Hepatocyte (in vitro differentiated cells): ENCODE data around the gene LYZL2. TPM values are rescaled to one million over a fixed set of nuclear protein-coding genes. Genes with fewer than 3 reads are reported as not detected.
"Not testable (repeated sequence)": the region's sequence is repeated elsewhere in the genome, so short reads cannot be mapped to it uniquely, and the experiment has no call there.

Experiments used
- DNase-seq: peaks from one replicate; pipeline ENCODE4 v3.0.0-alpha.2; 2016; ENCODE audit warnings: low spot score
- H2AFZ ChIP-seq: fragments of 200-600 bp; sonication (generic); 2 replicates; pipeline ENCODE4 v1.6.0; 2016; ENCODE audit warnings: antibody characterized with exemption, mild to moderate bottlenecking
- H3K27ac ChIP-seq: fragments of 200-600 bp; sonication (generic); 2 replicates; pipeline ENCODE4 v1.5.1; 2016; ENCODE audit warnings: mild to moderate bottlenecking
- H3K27me3 ChIP-seq: fragments of 200-600 bp; sonication (generic); 2 replicates; pipeline ENCODE4 v1.6.1; 2016
- H3K36me3 ChIP-seq: fragments of 200-600 bp; sonication (generic); replicated peaks from 2 replicates; pipeline ENCODE4 v1.5.1; 2016; ENCODE audit warnings: low read depth; ENCODE audit not compliant: insufficient read depth
- H3K4me1 ChIP-seq: fragments of 200-600 bp; sonication (generic); 2 replicates; pipeline ENCODE4 v1.5.1; 2016; ENCODE audit warnings: mild to moderate bottlenecking, moderate library complexity; ENCODE audit not compliant: insufficient read depth
- H3K4me2 ChIP-seq: fragments of 200-600 bp; sonication (generic); 2 replicates; pipeline ENCODE4 v1.6.0; 2016
- H3K4me3 ChIP-seq: fragments of 200-600 bp; sonication (generic); 2 replicates; pipeline ENCODE4 v1.5.1; 2016; ENCODE audit warnings: mild to moderate bottlenecking
- H3K79me2 ChIP-seq: fragments of 200-600 bp; sonication (generic); 2 replicates; pipeline ENCODE4 v1.6.0; 2017; ENCODE audit warnings: mild to moderate bottlenecking
- H3K9me2 ChIP-seq: fragments of 200-600 bp; sonication (generic); replicated peaks from 2 replicates; pipeline ENCODE4 v1.6.0; 2017; ENCODE audit warnings: mild to moderate bottlenecking; ENCODE audit not compliant: insufficient read depth
- H3K9me3 ChIP-seq: fragments of 200-600 bp; sonication (generic); 2 replicates; pipeline ENCODE4 v1.5.1; 2016; ENCODE audit warnings: low read depth, mild to moderate bottlenecking
- H4K20me1 ChIP-seq: fragments of 200-600 bp; sonication (generic); 2 replicates; pipeline ENCODE4 v1.6.0; 2016; ENCODE audit warnings: mild to moderate bottlenecking; ENCODE audit not compliant: insufficient read depth, poor library complexity, severe bottlenecking
- EZH2 ChIP-seq: fragments of 200-600 bp; sonication (generic); IDR thresholded peaks from 2 replicates; pipeline ENCODE4 v1.6.1; 2016; ENCODE audit warnings: antibody characterized with exemption, mild to moderate bottlenecking, borderline replicate concordance
- EZH2phosphoT487 ChIP-seq: fragments of 200-600 bp; sonication (generic); IDR thresholded peaks from one replicate; pipeline ENCODE4 v1.6.1; 2018; ENCODE audit warnings: antibody characterized with exemption, mild to moderate bottlenecking, low read depth, moderate library complexity; ENCODE audit not compliant: unreplicated experiment, severe bottlenecking
- whole genome bisulfite sequencing: methylation state at CpG from one replicate; pipeline ENCODE4 v1.1.6; 2016; ENCODE audit warnings: low lambda C conversion rate; ENCODE audit errors: missing lambda C conversion rate; 5-methylcytosine and 5-hydroxymethylcytosine counted together
- polyA plus RNA-seq: library from polyadenylated mRNA; unstranded; fragments of >200 nt; fragmentation: Nextera tagmentation; extraction: Ambion mirVana; gene quantifications from 2 replicates; pipeline ENCODE4 v1.2.1, GENCODE V29; 2016
- total RNA-seq: library from RNA; depleted of rRNA; stranded (reverse); fragments of >200 nt; gene quantifications from 2 replicates; pipeline ENCODE4 v1.2.3, GENCODE V29; 2014
- TF ChIP-seq, protein P1 (sequence below): fragments of 200-600 bp; sonication (generic); IDR thresholded peaks from 2 replicates; pipeline ENCODE4 v1.5.1; 2016; ENCODE audit warnings: antibody characterized with exemption, mild to moderate bottlenecking; ENCODE audit not compliant: poor library complexity

LYZL2 gene
- total and polyA plus RNA-seq, 2 experiments from 2014 or later: not detected

DNA sequence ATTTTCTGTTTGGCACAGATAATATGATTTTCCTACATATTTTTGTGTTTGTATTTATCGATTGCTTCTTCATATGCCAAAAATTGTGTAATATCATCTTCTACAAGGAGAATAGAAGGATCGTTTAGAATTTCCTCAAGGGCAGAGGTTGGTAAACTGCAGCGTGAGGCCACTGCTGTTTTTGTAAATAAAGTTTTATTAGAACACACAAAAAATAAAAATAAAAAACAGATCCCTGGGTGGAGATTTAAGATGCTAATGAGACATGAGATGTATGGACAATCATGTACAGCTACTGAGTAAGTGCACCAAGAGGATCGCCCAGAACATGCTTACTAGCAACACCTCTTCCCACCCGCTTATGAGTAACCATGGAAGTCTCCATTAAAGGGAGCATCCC, 9.6 kb downstream of the LYZL2 start:
- no peaks in the 10 kb centered on the region for H3K27me3 ChIP-seq
- no peak overlapping the region for H3K27ac ChIP-seq
- no peaks in the 10 kb centered on the region for H3K36me3 ChIP-seq
- H3K4me2 ChIP-seq: no peak overlapping the region
- TF ChIP-seq EZH2phosphoT487 (no peak), EZH2 (no peak)
- TF ChIP-seq, protein P1, sequence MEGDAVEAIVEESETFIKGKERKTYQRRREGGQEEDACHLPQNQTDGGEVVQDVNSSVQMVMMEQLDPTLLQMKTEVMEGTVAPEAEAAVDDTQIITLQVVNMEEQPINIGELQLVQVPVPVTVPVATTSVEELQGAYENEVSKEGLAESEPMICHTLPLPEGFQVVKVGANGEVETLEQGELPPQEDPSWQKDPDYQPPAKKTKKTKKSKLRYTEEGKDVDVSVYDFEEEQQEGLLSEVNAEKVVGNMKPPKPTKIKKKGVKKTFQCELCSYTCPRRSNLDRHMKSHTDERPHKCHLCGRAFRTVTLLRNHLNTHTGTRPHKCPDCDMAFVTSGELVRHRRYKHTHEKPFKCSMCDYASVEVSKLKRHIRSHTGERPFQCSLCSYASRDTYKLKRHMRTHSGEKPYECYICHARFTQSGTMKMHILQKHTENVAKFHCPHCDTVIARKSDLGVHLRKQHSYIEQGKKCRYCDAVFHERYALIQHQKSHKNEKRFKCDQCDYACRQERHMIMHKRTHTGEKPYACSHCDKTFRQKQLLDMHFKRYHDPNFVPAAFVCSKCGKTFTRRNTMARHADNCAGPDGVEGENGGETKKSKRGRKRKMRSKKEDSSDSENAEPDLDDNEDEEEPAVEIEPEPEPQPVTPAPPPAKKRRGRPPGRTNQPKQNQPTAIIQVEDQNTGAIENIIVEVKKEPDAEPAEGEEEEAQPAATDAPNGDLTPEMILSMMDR: no peak
- DNase-seq: no peak
- H2AFZ ChIP-seq: no peak overlapping the region
- H3K4me3 ChIP-seq: no peak overlapping the region
- 94% methylated on average over 5 of the region's 5 CpGs for WGBS
- H3K4me1 ChIP-seq: no peaks in the 10 kb centered on the region
- H3K9me3 ChIP-seq: no peaks in the 10 kb centered on the region
- no peaks in the 10 kb centered on the region for H3K79me2 ChIP-seq
- no peaks in the 10 kb centered on the region for H4K20me1 ChIP-seq
- H3K9me2 ChIP-seq: no peaks in the 10 kb centered on the region

DNA sequence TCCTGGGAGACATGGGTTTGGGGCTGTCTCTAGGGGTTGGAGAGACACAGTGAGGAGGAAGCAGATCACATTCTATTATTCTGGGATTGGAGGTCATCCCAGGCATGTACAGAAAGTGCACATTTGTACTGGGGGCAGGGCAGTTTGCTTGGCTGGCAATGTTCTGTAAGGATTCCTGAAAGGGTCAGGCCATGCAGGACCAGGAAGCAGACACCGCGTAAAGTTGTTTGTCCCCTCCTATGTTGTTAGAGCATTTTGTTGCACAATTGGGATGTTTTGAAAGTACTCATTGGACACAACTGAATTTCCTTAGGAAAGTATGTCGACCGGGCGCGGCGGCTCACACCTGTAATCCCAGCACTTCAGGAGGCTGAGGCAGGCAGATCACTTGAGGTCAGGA, 12.5 kb downstream of the LYZL2 start:
- no peak overlapping the region for H2AFZ ChIP-seq
- no peaks in the 10 kb centered on the region for H3K36me3 ChIP-seq
- H3K27me3 ChIP-seq: no peaks in the 10 kb centered on the region
- H3K27ac ChIP-seq: no peak overlapping the region
- H4K20me1 ChIP-seq: no peaks in the 10 kb centered on the region
- no peaks in the 10 kb centered on the region for H3K9me2 ChIP-seq
- H3K4me2 ChIP-seq: no peak overlapping the region
- DNase-seq: no peak
- H3K79me2 ChIP-seq: no peaks in the 10 kb centered on the region
- no peaks in the 10 kb centered on the region for H3K9me3 ChIP-seq
- no peaks in the 10 kb centered on the region for H3K4me1 ChIP-seq
- no peak overlapping the region for H3K4me3 ChIP-seq
- WGBS: 89% methylated on average over 7 of the region's 7 CpGs
- TF ChIP-seq EZH2: no peak
- TF ChIP-seq, protein P1: no peak
- no peak for TF ChIP-seq EZH2phosphoT487

DNA sequence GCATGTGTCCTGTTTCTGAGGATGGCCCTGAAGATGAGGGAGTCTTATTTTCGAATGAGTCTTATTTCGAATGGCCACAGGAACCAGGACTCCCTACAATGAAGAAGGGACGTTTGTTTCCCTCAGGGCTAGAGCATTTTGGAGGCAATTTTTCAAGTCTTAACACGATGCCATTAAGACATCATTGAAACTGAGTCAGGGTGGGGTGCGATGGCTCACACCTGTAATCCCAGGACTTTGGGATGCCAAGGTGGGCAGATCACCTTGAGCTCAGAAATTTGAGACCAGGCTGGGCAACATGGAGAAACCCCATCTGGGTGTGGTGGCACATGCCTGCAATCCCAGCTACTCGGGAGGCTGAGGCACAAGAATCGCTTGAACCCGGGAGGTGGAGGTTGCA, 18.5 kb downstream of the LYZL2 start:
- H3K9me3 ChIP-seq, H3K4me1 ChIP-seq, H3K27ac ChIP-seq, H3K36me3 ChIP-seq, H3K27me3 ChIP-seq, H4K20me1 ChIP-seq, H3K4me2 ChIP-seq, DNase-seq, H3K79me2 ChIP-seq, H2AFZ ChIP-seq, H3K4me3 ChIP-seq, H3K9me2 ChIP-seq: not testable (repeated sequence)
- WGBS: 84% methylated on average over 8 of the region's 8 CpGs

DNA sequence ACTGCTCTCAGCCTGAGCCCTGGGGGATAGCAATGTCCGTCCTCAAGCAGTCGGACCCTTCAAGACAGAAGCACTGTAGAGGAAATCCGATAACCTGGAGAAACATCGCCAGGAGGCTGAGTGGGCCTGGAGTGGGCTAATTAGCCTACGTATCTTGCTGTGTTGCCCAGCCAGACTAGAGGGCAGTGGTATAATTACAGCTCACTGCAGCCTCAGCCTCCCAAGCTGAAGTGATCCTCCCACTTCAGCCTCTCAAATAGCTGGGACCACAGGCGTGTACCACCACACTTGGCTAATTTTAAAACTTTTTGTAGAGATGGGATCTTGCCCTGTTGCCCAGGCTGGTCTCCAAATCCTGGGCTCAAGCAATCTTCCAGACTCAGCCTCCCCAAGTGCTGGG, 21.7 kb downstream of the LYZL2 start:
- no peak overlapping the region for H2AFZ ChIP-seq
- H3K36me3 ChIP-seq: no peaks in the 10 kb centered on the region
- peaks cover 10% of the 10 kb centered on the region for H3K4me1 ChIP-seq
- no peak overlapping the region for H3K4me3 ChIP-seq
- no peak for DNase-seq
- 87% methylated on average over 6 of the region's 6 CpGs for WGBS
- no peaks in the 10 kb centered on the region for H3K9me2 ChIP-seq
- H3K27ac ChIP-seq: no peak overlapping the region
- no peaks in the 10 kb centered on the region for H4K20me1 ChIP-seq
- H3K79me2 ChIP-seq: no peaks in the 10 kb centered on the region
- H3K27me3 ChIP-seq: no peaks in the 10 kb centered on the region
- no peaks in the 10 kb centered on the region for H3K9me3 ChIP-seq
- TF ChIP-seq EZH2phosphoT487 (no peak), EZH2 (no peak)
- TF ChIP-seq, protein P1: no peak
- no peak overlapping the region for H3K4me2 ChIP-seq
